ENCODE data around the gene PKN1.

- TF ChIP-seq CTCF (conservative IDR thresholded peaks at IDR 0.05; ENCODE audit: low read depth, low read length) (no peak), RAD21 (IDR thresholded peaks at IDR 0.05; ENCODE audit: low read length) (no peak), SMC3 (IDR thresholded peaks at IDR 0.05; ENCODE audit: low read depth, low read length) (no peak), ELK1 (IDR thresholded peaks at IDR 0.05; ENCODE audit: borderline replicate concordance, low read depth, low read length) (no peak), BHLHE40 (IDR thresholded peaks at IDR 0.05; ENCODE audit: low read depth, low read length) (no peak), POLR2A (IDR thresholded peaks at IDR 0.05; ENCODE audit: low read depth, low read length) (no peak), RCOR1 (IDR thresholded peaks at IDR 0.05; ENCODE audit: insufficient replicate concordance, low read length) (no peak), MXI1 (IDR thresholded peaks at IDR 0.05; ENCODE audit: borderline replicate concordance, low read depth, low read length) (no peak), RFX5 (IDR thresholded peaks at IDR 0.05; ENCODE audit: low read depth, low read length) (no peak), USF2 (IDR thresholded peaks at IDR 0.05; ENCODE audit: low read depth, low read length) (no peak)
Measured at GRCh38 chr19:14478113-14478545, 45.0 kb downstream of the PKN1 start.

Measured in IMR-90 (cell line).